HG03108 (cell line): ENCODE measurements around the gene DIS3L2.

Experiments used
- ATAC-seq: cut with Tn5 transposase; IDR thresholded peaks from one replicate; pipeline ENCODE4 v1.9.1; 2021; ENCODE audit warnings: moderate library complexity; ENCODE audit not compliant: unreplicated experiment

DIS3L2 gene

DNA sequence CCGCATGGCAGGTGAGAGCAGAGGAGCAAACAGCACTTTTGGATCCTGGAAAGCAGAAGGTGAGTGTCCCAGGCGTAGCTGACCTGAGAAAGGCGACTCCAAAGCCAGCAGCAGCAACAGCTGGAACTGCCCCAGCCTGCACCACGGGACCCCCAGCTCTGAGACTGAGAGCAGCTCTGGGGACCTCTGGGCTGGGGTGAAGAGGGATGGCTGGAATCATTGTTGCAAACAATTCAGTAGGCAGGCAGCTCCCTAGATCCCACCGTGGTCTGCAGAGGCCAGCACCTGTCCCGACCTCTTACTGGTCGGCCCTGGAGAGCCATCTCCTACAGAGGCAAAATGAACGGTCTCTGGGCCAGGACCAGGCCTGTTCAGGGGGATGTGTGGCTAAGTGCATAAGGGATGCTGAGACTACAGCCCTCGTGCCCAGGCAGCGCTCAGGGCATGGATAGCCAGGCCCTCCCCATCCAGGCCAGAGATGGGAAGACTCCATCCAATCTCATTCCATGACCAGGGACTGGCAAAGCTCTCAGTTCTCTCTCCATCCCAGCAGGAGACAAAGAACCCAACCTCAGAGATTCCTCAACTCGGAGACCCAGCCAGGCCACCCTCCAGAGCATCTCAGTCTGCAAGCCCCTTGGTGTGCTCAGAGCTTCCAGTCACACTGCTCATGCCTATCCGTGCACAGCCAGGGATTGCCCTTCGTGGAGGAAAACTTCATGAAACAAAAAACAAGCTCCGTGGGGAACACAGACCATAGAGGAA, 378.8 kb downstream of the DIS3L2 start:
- ATAC-seq: no peak

DNA sequence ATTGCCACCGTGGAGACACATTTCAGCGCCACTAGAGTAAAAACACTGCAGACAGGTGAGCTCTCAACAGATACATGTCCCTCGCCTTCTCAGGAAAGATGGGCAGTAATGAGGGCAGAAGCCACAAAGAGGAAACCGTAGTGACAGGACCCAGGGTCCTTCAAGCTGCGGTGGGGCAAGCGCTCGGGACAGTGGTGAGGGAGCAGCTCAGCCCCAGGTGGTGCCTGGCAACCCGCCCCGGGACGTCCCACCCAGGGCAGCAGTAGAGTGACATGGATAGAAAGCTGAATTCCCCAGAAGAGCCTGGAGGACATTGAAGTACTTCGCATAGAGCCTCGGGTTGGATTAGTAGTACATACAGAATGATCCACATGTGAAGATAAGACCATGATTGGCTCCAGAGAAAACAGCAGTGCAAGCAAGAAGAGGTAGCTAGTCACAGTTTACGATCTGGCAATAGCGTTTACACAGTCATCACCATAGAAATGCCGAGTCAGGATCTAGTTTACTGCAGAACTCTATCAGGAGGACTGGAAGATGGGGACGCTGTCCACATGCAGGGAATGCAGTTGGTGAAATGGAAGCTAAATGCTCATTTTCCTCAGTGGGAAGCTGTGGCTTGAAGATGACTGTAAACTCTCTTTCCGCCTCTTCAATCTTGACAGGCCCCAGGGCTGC, 379.7 kb downstream of the DIS3L2 start:
- no peak for ATAC-seq

GRCh38 chr2:232341739-232342126, 380.2 kb downstream of the DIS3L2 start:
- ATAC-seq: no peak

DNA sequence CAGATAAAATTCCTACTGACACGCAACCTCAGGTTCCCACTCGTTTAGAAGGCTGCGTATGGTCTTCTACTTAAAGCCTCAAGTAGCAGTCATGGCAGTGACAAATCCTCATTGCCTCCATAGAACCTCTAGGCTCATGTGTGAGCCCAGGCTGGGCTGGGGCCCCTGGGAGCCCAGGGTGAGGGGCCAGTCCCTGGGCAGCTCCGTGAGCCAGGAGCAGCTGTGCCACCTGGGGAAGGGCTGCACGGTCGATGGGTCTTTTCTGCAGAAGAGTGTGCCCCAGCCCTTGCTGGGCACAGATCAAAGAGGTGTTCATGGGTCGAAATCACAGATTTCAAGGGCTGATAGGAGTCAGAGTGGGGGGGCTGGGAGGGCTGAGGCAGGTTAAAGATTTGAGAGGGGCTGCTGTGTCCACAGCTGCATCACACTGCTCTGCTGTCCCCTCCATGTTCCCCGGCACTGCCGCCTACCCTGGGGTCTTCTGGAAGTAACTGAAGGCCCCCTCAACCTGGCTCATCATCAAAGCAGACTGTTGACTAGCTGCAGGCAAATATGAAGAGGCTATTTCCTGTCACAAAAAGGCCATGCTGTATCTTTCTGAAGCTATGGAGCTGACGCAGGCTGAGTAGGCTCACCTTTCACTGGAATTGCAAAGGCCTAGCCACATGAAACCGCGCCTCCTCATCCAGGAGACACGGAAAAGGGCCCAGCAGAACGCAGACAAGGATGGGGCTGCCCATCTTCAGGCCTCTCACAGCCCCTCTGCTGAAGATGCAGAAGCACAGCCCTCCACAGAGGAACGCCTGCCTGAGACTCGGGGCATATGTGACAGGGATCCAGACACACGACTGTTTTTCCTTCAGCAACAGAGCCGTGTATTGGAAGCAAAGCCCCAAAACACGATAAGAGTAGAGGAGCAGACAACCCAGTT, 381.4 kb downstream of the DIS3L2 start:
- no peak for ATAC-seq

DNA sequence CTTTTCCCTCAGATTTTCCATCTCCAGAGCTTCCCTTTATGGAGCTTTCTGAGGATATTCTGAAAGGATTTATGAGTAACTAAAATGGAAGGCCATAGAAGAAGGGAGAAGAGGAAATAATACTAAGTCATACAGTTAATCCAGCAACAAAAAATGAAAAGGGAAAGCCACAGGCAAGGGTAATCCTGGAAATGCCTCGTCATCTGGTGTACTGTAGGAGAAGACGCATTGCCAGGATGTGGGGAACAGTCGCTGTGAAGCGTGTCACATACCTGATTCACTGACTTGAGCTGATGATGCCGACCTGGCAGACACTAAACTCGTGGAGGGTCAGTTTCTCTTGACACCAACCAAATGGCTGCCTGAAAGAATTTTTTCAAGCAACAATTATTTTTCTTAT, 382.3 kb downstream of the DIS3L2 start:
- ATAC-seq: no peak

- ATAC-seq: no peak
Observed at GRCh38 chr2:232345251-232345650, 383.7 kb downstream of the DIS3L2 start.

DNA sequence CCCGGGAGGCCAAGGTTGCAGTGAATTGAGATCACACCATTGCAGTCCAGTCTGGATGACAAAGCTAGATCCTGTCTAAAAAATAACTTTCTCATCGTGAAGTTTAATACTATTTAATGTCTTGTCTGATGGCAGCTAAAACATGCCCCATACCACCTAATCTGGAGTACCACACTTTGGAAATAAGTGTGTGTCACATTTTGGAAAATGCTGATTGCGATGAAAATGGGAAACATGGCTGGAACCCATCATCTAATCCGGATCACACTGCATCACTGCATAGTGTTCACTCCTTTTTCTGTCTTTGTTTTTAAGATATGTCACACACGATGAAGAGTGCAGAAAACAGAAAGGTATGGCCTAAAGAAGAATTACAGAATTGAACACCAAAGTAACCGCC, 385.9 kb downstream of the DIS3L2 start:
- ATAC-seq: no peak

DNA sequence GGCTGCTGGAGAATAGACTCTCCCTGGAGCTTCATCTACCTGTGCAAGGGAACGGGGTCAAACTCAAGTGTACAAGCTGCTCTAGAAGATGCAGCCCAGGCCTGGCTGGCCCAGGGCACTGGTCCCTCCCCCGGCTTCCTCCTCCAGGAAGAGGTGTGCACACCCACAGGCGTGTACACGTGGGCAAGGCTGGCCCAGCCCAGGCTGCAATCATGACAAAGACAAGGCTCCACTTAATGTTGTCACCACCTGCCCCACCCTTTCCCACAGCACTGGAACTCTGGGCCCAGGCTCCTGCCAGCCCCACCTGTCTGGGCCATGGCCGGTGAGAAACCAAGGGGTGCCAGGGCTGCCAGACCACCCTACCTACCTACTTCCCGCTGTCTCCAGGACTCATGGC, 387.4 kb downstream of the DIS3L2 start:
- ATAC-seq: no peak

DNA sequence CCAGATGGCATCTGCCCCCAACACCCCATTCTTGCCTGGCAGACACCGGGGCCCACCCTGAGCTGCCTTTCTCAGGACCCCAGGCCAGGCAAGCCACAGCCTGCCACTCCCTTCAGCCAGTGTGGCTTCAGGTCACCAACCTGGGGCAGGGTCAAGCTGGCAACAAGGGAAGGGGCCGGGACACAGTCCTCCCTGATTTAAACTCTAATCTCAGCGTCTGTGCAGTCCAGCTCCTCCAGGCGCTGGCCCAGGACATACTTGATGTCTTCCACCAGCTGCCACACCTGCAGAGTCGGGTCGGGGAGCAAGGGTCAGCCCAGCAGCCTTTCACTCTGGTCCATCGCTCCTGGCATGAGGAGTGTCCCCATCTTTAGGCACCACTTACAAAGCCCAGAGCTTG, 388.0 kb downstream of the DIS3L2 start:
- no peak for ATAC-seq

DNA sequence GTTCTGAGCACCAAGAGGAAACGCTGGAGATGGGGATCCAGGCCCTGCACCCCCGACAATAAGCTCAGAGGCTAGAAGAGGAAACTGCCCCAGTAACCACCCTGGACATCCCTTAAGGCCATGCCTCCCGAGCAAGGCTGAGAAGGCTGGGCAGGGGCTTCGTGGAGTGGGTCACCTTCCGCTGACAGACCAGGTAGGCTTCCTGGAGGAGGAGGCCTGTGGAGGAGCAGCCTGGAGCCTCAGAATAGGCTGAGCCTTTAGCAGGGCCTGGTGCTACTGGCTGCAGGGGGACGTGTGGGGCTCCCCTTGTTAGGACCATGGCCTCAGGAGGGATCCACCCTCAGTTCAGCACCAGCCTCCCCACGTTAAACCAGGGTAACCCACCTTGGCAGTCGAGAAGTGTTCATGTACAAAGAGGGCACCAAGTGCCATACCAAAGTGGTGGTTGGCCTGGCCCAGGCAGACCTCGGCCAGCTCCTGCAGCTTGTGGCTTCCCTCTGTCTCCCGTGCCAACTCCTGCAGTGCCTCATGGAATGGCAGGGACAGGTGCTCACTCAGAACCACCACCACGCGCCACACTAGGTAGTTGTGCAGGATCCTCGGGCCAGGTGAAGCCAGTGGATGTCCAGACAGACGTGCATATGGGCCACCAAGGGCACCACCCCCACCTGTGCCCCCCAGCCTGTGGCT, 388.6 kb downstream of the DIS3L2 start:
- no peak for ATAC-seq

DNA sequence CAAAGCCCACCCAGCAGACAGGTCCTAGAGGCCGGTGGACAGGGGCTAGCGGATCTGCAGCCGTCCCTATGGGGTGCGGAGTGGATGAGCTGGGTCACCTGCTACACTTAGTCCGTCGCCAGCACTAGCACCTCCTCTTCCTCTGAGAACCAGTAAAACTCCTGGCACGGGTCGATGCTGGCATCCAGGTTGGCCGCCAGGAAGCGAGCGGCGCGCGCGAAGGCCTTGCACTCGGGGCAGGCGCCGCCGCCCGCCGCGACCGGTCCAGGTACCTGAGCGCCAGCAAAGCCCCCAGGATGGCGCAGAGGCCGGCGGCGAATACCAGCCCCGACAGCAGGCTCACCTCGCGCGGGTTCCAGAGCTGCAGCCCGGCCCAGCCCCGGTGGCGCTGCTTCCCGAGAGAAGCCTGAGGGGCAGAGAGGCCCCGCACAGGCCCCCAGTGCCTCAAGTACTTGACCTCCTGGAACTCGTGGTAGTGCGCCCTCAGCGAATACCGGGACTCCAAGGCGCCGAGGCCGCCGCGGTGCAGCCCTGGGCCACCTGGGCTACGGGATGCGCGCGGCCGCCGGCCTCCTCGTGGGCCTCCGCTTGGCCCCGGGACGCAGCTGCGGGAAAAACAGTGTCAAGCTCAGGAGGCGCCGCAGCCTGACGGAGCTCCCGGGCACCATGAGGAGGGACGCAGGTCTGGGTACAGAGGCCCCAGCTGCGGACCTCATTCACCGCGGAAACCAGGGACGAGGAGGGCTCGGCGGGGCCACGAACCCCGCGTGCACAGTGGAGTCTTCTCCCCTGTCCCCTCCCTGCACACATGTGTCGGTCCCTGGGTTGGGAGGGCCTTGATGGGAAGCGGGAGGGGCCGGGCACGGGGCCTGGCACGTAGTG, 389.5 kb downstream of the DIS3L2 start:
- no peak for ATAC-seq

GRCh38 chr2:232351686-232352510, 390.4 kb downstream of the DIS3L2 start:
- ATAC-seq: no peak

DNA sequence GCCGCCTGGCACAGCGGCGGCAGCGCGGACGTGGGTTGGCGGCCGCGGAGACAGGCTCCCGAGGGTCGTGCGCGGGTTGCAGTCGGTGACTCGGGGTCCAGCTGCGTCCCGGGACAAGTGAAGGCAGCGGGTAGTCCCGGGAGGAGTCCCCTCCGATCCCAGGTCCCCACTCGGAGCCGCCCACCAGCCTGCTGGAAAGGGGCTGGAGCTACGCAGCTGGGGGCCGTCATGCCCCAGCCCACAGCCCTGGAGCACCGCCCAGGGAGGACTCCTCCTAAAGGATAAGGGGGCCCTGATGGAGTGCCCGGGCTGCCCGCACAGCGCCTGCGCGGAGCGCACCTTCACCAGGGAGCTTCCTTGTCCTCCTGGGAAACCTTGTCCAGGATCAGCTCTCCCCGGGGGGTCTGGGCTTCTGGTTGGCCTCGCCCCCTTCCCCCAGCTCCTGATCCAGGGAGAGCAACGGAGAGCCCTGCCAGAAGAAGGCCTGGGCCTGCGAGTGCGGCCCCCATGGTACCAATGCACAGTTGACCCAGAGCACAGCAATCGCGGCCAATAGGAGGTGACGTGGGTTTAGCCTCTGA, 391.1 kb downstream of the DIS3L2 start:
- no peak for ATAC-seq

GRCh38 chr2:232353096-232353495, 391.6 kb downstream of the DIS3L2 start:
- ATAC-seq: no peak

- no peak for ATAC-seq
Observed at GRCh38 chr2:232353660-232354059, 392.1 kb downstream of the DIS3L2 start.

DNA sequence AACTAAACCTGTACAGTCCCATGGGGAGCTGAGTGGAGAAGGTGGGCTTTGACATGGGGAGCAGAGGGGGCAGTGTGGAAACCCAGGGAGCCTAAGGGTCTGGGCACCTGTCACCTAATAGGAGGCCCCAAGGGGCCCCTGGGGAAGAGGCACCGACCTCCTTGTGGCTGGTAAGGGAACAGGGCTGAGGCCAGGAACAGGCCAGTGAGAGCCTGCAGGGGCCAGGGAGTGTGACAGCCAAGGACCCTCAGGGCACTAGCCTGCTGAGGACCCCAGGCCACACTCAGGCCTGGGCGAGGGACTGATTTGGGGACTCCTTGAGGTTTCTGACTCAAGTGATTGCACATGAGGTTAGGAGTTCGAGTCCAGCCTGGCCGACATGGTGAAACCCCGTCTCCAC, 392.6 kb downstream of the DIS3L2 start:
- ATAC-seq: no peak

GRCh38 chr2:232361646-232362045, 400.1 kb downstream of the DIS3L2 start:
- ATAC-seq: no peak

DNA sequence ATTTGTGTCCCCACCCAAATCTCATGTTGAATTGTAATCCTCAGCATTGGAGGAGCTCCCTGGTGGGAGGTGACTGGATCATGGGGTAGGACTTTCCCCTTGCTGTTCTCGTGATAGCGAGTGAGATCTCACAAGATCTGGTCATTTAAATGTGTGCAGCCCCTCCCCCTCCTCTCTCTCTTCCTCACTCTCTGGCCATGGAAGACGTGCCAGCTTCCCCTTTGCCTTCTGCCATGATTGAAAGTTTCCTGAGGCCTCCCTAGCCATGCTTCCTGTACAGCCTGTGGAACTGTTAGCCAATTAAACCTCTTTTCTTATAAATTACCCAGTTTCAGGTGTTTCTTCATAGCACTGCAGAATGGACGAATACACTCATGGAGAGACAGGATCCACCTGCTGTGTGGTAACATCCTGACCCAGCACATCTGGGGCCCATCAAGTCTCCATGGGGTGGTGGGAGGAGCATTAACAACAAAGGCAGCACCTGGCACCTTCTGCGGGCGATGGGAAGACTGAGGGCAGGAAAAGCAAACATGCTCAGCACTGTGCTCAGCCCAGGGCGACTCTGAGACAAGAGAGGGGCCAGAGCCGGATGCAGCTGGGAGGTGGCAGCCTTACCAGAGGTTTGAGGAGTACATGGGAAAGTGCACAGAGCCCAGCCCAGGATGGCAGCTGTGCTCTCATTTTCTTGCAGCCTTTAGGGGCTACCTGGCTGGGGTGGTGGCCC, 400.8 kb downstream of the DIS3L2 start:
- no peak for ATAC-seq
